ENCODE measurements around the gene NKD2.

GRCh38 chr5:982377-983237, 26.0 kb upstream of the NKD2 start:
- TF ChIP-seq CTCF (IDR thresholded peaks at IDR 0.05; ENCODE audit: low read length) (peak; percentile 52), EZH2phosphoT487 (IDR thresholded peaks at IDR 0.05; ENCODE audit: low read length) (no peak)

Measured in MM.1S (cell line).